MM.1S (cell line): ENCODE data around the gene BLOC1S1.

Experiments used
- CTCF ChIP-seq: fragments of 300-600 bp; sonication (generic); IDR thresholded peaks from 2 replicates; pipeline ENCODE4 v1.5.1; 2016; ENCODE audit warnings: antibody characterized with exemption, low read length, mixed read lengths
- EZH2 ChIP-seq: fragments of 300-600 bp; sonication (generic); optimal IDR thresholded peaks from 2 replicates; pipeline ENCODE3; 2017; ENCODE audit warnings: low read depth, mild to moderate bottlenecking, antibody characterized with exemption, low read length, mixed read lengths
- EZH2phosphoT487 ChIP-seq: fragments of 300-600 bp; sonication (generic); IDR thresholded peaks from 2 replicates; pipeline ENCODE4 v1.6.1; 2018; ENCODE audit warnings: antibody characterized with exemption, low read length

GRCh38 chr12:55673638-55674037 lies 42.2 kb upstream of the BLOC1S1 start:
- TF ChIP-seq CTCF (no peak), EZH2phosphoT487 (no peak), EZH2 (no peak)
